ENCODE measurements around the gene SHISA5.
"Not testable (repeated sequence)": the region's sequence is repeated elsewhere in the genome, so short reads cannot be mapped to it uniquely, and the experiment has no call there.

The SHISA5 gene

GRCh38 chr3:48504051-48504946, at the start of gene SHISA5:
SHISA5 (minus strand) TSS chr3:48504174; CDS start chr3:48504094, 80 bp downstream.
- peak; percentile 13 for DNase-seq

GRCh38 chr3:48553361-48553760, 49.4 kb upstream of the SHISA5 start:
- DNase-seq: no peak

GRCh38 chr3:48552111-48552951, 48.4 kb upstream of the SHISA5 start:
- no peak for DNase-seq

GRCh38 chr3:48551651-48552050, 47.7 kb upstream of the SHISA5 start:
- DNase-seq: not testable (repeated sequence)

- peak; percentile 36 for DNase-seq
Observed at GRCh38 chr3:48548729-48549705, 45.0 kb upstream of the SHISA5 start.

GRCh38 chr3:48548126-48548525, 44.2 kb upstream of the SHISA5 start:
- DNase-seq: no peak

- no peak for DNase-seq
Observed at GRCh38 chr3:48546203-48546829, 42.3 kb upstream of the SHISA5 start.

GRCh38 chr3:48544141-48544540, 40.2 kb upstream of the SHISA5 start:
- no peak for DNase-seq

- no peak for DNase-seq
Observed at GRCh38 chr3:48543271-48543866, 39.4 kb upstream of the SHISA5 start.

- DNase-seq: no peak
Observed at GRCh38 chr3:48538451-48538850, 34.5 kb upstream of the SHISA5 start.

GRCh38 chr3:48536785-48537184, 32.8 kb upstream of the SHISA5 start:
- DNase-seq: no peak

- DNase-seq: no peak
Observed at GRCh38 chr3:48536116-48536515, 32.1 kb upstream of the SHISA5 start.

- DNase-seq: no peak
Observed at GRCh38 chr3:48535578-48535977, 31.6 kb upstream of the SHISA5 start.

- DNase-seq: no peak
Observed at GRCh38 chr3:48532977-48533337, 29.0 kb upstream of the SHISA5 start.

GRCh38 chr3:48532271-48532976, 28.4 kb upstream of the SHISA5 start:
- no peak for DNase-seq

- not testable (repeated sequence) for DNase-seq
Observed at GRCh38 chr3:48530701-48531100, 26.7 kb upstream of the SHISA5 start.

GRCh38 chr3:48528754-48529153, 24.8 kb upstream of the SHISA5 start:
- no peak for DNase-seq

GRCh38 chr3:48528048-48528447, 24.1 kb upstream of the SHISA5 start:
- no peak for DNase-seq

- no peak for DNase-seq
Observed at GRCh38 chr3:48524970-48525369, 21.0 kb upstream of the SHISA5 start.

GRCh38 chr3:48521635-48522034, 17.7 kb upstream of the SHISA5 start:
- no peak for DNase-seq

GRCh38 chr3:48519277-48519643, 15.3 kb upstream of the SHISA5 start:
- no peak for DNase-seq

All from NCI-H2227 treated with DMSO at 0.1 percent for 48 hours (cell line).